GM10266 (cell line): ENCODE results near the gene PTPN13.

Experiments used
- DNase-seq: peaks from one replicate; pipeline ENCODE4 v3.0.0; 2012; ENCODE audit errors: extremely low spot score
- TF ChIP-seq, protein P1 (sequence below): IDR thresholded peaks from 2 replicates; pipeline ENCODE4 v1.5.1; 2012; ENCODE audit warnings: mild to moderate bottlenecking, low read depth; ENCODE audit not compliant: control insufficient read depth, insufficient read depth; ENCODE audit errors: missing control alignments

The PTPN13 gene

DNA sequence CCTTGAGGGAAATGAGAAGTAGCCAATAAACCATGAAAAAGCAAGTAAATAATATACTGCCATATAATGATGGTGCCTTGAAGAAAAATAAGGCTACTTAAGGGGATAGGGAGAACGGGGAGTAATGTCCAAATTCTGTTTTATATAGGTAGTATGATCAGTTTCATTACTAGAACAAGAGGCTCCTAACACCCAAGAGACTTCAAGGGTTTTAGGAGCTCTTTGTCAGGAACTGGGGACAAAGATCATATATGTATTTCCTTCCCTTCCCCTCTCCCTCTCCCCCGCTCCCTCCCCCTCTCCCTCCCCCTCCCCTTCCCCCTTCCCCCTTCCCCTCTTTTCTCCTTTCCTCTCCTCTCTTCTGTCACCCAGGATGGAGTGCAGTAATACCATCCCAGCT, 127.3 kb downstream of the PTPN13 start:
- TF ChIP-seq, protein P1, sequence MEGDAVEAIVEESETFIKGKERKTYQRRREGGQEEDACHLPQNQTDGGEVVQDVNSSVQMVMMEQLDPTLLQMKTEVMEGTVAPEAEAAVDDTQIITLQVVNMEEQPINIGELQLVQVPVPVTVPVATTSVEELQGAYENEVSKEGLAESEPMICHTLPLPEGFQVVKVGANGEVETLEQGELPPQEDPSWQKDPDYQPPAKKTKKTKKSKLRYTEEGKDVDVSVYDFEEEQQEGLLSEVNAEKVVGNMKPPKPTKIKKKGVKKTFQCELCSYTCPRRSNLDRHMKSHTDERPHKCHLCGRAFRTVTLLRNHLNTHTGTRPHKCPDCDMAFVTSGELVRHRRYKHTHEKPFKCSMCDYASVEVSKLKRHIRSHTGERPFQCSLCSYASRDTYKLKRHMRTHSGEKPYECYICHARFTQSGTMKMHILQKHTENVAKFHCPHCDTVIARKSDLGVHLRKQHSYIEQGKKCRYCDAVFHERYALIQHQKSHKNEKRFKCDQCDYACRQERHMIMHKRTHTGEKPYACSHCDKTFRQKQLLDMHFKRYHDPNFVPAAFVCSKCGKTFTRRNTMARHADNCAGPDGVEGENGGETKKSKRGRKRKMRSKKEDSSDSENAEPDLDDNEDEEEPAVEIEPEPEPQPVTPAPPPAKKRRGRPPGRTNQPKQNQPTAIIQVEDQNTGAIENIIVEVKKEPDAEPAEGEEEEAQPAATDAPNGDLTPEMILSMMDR: no peak
- no peak for DNase-seq

DNA sequence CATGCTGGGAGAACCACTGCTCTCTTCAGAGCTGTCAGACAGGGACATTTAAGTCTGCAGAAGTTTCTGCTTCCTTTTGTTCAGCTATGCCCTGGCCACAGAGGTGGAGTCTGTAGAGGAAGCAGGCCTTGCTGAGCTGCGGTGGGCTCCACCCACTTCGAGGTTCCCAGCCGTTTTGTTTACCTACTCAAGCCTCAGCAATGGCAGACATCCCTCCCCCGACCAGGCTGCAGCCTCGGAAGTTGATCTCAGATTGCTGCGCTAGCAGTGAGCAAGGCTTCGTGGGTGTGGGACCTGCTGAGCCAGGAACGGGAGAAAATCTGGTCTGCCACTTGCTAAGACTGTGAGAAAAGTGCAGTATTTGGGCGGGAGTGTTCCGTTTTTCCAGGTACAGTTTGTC, 136.2 kb downstream of the PTPN13 start:
- TF ChIP-seq, protein P1: no peak
- no peak for DNase-seq

DNA sequence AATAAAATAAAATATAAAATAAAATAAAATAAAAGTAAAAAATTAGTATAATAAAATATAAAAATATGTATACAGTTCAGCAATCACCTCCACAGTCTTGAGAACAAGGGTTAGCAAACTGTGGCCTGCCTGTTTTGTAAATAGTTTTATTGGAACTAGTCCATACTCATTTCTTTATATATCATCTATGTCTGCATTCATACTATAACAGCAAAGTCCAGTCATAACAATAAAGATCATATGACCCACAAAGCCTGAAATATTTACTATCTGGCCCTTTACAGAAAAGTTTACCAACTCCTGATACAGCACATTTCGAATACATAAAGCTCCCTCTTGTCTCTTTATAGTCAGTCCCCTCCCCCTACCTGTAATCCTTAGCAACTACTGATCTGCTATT, 143.1 kb downstream of the PTPN13 start:
- TF ChIP-seq, protein P1: no peak
- DNase-seq: no peak

DNA sequence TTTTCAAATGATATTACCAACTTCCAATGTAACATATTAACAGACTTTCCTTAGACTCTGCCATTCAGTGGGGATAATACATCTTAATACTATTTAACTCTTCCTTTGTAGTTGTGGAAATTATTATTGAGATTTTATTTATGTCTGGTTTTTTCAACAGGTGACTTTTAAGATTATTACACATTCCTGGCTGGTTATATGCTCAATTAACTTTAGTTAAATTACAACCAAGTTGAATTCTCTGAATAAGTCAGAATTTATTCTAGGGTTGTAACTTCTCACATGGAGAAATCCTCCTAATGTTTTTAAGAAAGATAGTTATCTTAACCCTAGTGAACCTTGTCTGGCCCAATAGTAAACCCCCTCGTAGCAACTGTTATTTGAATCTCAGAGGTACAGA, 147.7 kb downstream of the PTPN13 start:
- TF ChIP-seq, protein P1: no peak
- DNase-seq: no peak

DNA sequence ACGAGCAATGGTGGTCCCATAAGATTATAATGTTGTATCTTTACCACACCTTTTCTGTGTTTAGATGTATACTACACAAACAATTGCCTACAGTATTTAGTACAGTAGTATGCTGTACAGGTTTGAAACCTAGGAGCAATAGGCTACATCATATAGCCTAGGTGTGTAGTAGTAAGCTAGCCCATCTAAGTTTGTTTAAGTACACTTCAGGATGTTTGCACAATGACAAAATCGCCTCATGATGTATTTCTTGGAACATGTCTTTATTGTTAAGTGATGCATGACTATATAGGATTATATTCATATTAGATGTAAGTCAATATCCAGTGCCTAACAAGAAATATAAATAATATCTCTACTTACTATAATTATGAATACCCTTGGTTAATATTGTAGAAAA, 150.5 kb downstream of the PTPN13 start:
- DNase-seq: no peak
- TF ChIP-seq, protein P1: no peak

DNA sequence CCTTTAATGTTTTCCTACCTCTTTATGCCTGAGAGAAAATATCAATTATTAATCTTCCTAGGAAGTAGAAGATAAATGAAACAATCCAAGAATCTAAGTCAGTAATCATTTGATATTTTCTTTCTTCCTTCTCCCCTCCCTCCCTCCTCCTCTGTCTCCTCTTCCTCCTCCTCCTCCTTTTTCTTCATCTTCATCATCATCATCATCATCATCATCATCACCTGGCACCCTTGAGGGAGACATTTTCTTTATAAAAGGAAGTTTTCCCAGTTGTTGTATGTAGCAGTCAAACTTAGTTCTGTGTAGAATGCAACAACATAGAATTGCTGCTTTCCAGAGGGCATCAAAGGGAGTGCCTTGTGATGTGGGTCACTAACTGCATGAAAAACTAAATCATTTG, 155.0 kb downstream of the PTPN13 start:
- no peak for DNase-seq
- TF ChIP-seq, protein P1: no peak

DNA sequence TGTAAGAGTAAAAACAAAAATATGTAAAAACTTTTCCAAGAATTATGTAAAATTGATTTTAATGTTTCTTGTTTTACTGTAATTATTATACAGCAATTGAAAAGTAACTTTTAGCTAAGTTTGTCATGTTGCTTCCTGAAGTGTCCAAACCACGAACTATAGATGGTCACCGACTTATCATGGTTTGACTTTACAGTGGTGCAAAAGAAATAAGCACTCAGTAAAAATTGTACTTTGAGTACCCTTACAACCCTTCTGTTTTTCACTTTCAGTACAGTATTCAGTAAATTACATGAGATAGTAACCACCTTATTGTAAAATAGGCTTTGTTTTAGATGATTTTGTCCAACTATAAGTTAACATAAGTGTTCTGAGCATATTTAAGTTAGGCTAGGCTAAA, 161.3 kb downstream of the PTPN13 start:
- TF ChIP-seq, protein P1: no peak
- no peak for DNase-seq
